ENCODE data around the gene INSIG1.

The INSIG1 gene

DNA sequence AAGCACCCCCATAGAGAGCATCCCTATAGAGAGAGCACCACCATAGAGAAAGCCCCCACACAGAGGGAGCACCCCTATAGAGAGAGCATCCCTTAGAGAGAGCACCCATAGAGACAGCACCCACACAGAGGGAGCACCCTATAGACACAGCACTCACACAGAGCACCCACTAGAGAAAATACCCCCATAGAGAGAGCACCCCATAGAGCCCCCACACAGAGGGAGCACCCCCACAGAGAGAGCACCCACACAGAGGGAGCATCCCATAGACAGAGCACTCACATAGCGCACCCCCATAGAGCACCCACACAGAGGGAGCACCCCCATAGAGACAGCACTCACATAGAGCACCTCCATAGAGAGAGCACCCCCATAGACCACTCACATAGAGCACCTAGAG is 48.6 kb downstream of the INSIG1 start:
- TF ChIP-seq, protein P1, sequence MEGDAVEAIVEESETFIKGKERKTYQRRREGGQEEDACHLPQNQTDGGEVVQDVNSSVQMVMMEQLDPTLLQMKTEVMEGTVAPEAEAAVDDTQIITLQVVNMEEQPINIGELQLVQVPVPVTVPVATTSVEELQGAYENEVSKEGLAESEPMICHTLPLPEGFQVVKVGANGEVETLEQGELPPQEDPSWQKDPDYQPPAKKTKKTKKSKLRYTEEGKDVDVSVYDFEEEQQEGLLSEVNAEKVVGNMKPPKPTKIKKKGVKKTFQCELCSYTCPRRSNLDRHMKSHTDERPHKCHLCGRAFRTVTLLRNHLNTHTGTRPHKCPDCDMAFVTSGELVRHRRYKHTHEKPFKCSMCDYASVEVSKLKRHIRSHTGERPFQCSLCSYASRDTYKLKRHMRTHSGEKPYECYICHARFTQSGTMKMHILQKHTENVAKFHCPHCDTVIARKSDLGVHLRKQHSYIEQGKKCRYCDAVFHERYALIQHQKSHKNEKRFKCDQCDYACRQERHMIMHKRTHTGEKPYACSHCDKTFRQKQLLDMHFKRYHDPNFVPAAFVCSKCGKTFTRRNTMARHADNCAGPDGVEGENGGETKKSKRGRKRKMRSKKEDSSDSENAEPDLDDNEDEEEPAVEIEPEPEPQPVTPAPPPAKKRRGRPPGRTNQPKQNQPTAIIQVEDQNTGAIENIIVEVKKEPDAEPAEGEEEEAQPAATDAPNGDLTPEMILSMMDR (IDR thresholded peaks at IDR 0.05; ENCODE audit: control insufficient read depth, insufficient read depth, low read depth, low read length, missing control alignments), result no peak
- no peak overlapping the region for H3K4me3 ChIP-seq (ENCODE audit: control insufficient read depth, low read depth, low read length)
- DNase-seq (ENCODE audit: low read depth), result no peak

DNA sequence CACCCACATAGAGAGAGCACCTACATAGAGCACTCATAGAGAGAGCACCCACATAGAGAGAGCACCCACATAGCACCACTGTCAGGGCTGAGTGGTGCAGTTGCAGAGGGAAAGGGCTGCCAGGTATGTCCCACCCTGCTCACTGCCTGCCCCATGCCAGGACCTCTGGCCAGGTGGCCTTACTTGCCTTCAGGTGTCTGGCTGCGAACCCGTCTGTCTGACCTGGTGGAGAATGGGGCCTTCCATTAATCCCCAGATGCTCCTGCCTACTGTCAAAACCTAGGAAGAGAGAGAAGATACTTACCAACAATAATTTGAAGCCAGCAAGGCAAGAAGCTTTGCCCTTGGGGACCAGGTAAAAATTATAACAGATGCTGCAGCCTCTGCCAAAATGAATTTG is 51.1 kb downstream of the INSIG1 start:
- TF ChIP-seq, protein P1 (IDR thresholded peaks at IDR 0.05; ENCODE audit: control insufficient read depth, insufficient read depth, low read depth, low read length, missing control alignments), result no peak
- no peak for DNase-seq (ENCODE audit: low read depth)
- no peak overlapping the region for H3K4me3 ChIP-seq (ENCODE audit: control insufficient read depth, low read depth, low read length)

DNA sequence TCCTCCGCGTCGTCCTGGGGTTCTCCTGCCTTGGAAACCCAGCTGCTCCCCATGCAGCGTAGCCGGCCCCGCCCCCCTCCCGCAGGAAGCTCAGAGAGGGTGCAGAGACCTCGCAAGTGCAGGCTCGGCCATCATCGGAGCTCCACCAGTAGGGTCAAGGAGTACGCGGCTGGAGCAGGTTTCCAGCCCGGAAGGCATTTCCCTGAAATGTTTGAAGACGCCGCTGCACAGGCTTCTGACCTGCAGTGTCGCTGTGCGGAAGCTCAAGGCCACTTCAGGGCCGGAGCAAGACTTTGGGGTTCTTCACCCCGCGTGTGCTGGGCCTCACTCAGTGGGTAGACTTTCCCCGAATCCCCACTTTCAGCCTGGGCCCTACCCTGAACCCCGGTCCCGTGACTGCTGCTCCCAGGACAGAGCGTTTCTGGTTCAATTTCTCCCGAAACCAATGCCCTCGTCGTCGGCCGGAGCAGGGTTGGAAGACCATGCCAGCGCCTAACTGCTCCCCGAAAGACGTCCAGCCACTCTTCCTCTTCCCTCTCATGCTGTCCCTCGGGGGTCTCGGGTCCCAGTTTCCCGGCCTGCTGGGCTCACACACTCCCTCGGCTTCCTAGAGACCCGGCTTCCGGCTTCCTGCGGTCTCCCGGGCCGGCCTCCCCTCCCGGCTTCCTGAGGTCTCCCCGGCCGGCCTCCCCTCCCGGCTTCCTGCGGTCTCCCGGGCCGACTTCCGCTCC is 52.1 kb downstream of the INSIG1 start:
- H3K4me3 ChIP-seq (ENCODE audit: control insufficient read depth, low read depth, low read length), result no peak overlapping the region
- DNase-seq (ENCODE audit: low read depth), result no peak
- TF ChIP-seq, protein P1 (IDR thresholded peaks at IDR 0.05; ENCODE audit: control insufficient read depth, insufficient read depth, low read depth, low read length, missing control alignments), result no peak

DNA sequence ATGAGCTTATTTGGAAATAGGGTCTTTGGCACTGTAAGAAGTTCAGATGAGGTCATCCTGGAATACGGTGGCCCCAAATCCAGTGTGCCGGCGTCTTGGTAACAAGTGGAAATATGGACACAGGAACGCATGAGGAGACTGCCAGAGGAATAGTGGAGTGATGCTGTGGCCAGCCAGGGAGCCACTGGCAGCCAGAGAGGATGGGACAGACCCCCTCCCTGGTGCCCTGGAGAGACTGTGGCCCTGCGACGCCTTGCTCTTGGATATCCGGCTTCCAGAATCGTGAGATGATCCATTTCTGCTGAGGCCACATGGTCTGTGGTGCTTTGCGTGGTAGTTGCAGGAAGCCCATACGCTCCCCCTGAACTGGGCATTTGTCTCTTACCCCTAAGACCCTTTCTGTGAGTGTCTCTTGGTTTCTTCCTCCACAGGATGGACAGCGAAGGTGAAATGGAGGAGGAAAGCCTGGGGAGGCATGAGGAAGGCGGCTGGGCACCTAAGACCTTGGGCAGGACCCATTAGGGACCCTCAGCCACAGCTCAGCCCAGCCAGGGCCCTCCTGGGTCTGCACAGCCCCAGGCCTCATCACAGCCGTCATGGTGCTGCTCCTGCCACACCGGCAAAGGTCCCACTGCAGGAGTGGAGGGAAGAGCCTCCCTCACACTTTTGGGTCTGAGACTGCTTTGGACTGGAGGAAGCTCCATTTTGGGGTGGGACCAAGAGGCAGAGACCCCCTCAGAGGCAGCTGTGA is 53.6 kb downstream of the INSIG1 start:
- H3K4me3 ChIP-seq (ENCODE audit: control insufficient read depth, low read depth, low read length), result no peak overlapping the region
- DNase-seq (ENCODE audit: low read depth), result no peak
- TF ChIP-seq, protein P1 (IDR thresholded peaks at IDR 0.05; ENCODE audit: control insufficient read depth, insufficient read depth, low read depth, low read length, missing control alignments), result no peak

DNA sequence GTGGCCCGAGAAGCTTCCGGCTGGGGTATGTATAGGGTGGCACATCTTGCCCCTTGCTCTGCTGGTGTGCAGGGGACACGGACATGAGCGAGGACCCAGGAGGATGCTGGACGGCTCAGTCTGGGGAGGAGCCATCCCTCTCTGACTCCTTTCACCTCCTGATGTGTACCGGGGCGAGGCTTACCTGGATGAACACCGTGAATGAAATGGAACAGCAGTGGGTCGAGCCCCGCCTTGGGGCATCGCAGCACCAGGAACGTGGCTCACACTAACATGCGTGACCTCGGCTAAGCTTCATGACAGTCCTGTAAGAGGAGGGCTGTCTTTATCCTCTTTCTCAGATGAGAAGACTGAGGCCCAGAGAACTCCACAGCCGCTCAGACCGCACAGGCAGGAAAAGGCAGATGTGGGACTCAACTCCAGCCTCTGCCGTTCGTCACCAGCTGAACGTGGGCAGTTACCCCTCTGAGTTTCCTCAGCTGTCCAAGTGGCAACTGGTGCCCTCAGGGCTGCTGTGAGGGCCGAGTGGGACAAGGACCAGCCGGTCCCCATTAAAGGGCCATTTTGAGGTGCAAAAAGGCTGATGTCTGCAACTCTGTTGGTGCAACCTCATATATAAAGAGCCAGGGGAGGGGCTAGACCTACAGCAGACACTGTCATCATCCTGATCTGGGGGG is 54.5 kb downstream of the INSIG1 start:
- TF ChIP-seq, protein P1 (IDR thresholded peaks at IDR 0.05; ENCODE audit: control insufficient read depth, insufficient read depth, low read depth, low read length, missing control alignments), result no peak
- no peak overlapping the region for H3K4me3 ChIP-seq (ENCODE audit: control insufficient read depth, low read depth, low read length)
- no peak for DNase-seq (ENCODE audit: low read depth)

DNA sequence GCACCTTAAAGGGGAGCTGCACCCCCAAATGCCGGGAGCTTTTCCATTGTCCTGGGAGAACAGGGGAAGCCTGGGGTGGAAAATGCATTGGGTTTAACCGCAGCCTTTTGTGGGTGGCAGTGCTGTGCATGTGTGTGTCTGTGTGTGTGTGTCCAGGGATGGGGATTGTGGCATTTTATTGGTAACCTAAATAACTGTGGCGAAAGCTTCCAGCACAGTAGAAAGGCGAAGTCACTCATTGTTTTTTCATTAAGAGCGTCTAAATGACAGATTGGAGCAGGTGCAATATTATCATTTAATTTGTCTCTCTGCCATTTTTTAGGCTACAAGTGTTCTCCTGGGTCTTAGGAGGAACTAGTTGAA is 55.1 kb downstream of the INSIG1 start:
- DNase-seq (ENCODE audit: low read depth), result no peak
- no peak overlapping the region for H3K4me3 ChIP-seq (ENCODE audit: control insufficient read depth, low read depth, low read length)
- TF ChIP-seq, protein P1 (IDR thresholded peaks at IDR 0.05; ENCODE audit: control insufficient read depth, insufficient read depth, low read depth, low read length, missing control alignments), result no peak
